Skeletal muscle satellite cell (primary cell): ENCODE measurements around the gene SSBP4.
A peak's percentile ranks its signal among the peaks of the same experiment; 100 is the strongest.

Experiments
- H3K27me3 ChIP-seq: 2 replicates; pipeline ENCODE4 v1.7.0; 2013; ENCODE audit warnings: low read length; ENCODE audit not compliant: control insufficient read depth, insufficient read depth
- H3K36me3 ChIP-seq: 2 replicates; pipeline ENCODE4 v1.7.0; 2013; ENCODE audit warnings: mild to moderate bottlenecking, control low read depth, low read length; ENCODE audit not compliant: insufficient read depth
- H3K4me1 ChIP-seq: 2 replicates; pipeline ENCODE4 v1.7.0; 2013; ENCODE audit warnings: low read length; ENCODE audit not compliant: control insufficient read depth, insufficient read depth
- H3K4me2 ChIP-seq: 2 replicates; pipeline ENCODE4 v1.7.0; 2013; ENCODE audit warnings: mild to moderate bottlenecking, low read length
- H3K4me3 ChIP-seq: 2 replicates; pipeline ENCODE4 v1.7.0; 2013; ENCODE audit warnings: low read length
- H3K9ac ChIP-seq: 2 replicates; pipeline ENCODE4 v1.7.0; 2013; ENCODE audit warnings: mild to moderate bottlenecking, low read depth, low read length, moderate library complexity
- H3K9me3 ChIP-seq: replicated peaks from 2 replicates; pipeline ENCODE4 v1.7.0; 2013; ENCODE audit warnings: mild to moderate bottlenecking, control low read depth, low read length

The SSBP4 gene

GRCh38 chr19:18424890-18425514, 5.8 kb downstream of the SSBP4 start:
- H3K9ac ChIP-seq = no peak overlapping the region

GRCh38 chr19:18425515-18426415, 6.6 kb downstream of the SSBP4 start:
- H3K27me3 ChIP-seq = no peaks in the 10 kb centered on the region
- peak overlapping the region; percentile 30 for H3K9ac ChIP-seq
- H3K4me3 ChIP-seq = no peak overlapping the region
- no peaks in the 10 kb centered on the region for H3K9me3 ChIP-seq
- H3K4me1 ChIP-seq = peaks cover 44% of the 10 kb centered on the region
- H3K4me2 ChIP-seq = peak overlapping the region; percentile 74
- peaks cover 4% of the 10 kb centered on the region for H3K36me3 ChIP-seq

More at GRCh38 chr19:18424890-18425514, 5.8 kb downstream of the SSBP4 start:
- H3K4me3 ChIP-seq = no peak overlapping the region
- no peaks in the 10 kb centered on the region for H3K9me3 ChIP-seq
- H3K36me3 ChIP-seq = no peaks in the 10 kb centered on the region
- no peak overlapping the region for H3K4me2 ChIP-seq
- H3K27me3 ChIP-seq = no peaks in the 10 kb centered on the region
- H3K4me1 ChIP-seq = peaks cover 50% of the 10 kb centered on the region

GRCh38 chr19:18426416-18426767, 7.2 kb downstream of the SSBP4 start:
- H3K4me3 ChIP-seq = no peak overlapping the region
- H3K4me1 ChIP-seq = peaks cover 37% of the 10 kb centered on the region
- no peaks in the 10 kb centered on the region for H3K9me3 ChIP-seq
- peaks cover 7% of the 10 kb centered on the region for H3K36me3 ChIP-seq
- peak overlapping the region; percentile 74 for H3K4me2 ChIP-seq
- no peaks in the 10 kb centered on the region for H3K27me3 ChIP-seq
- H3K9ac ChIP-seq = peak overlapping the region; percentile 29

GRCh38 chr19:18427080-18427742, 8.0 kb downstream of the SSBP4 start:
- Histone ChIP-seq H3K4me3 (no peak overlapping the region), H3K9me3 (no peaks in the 10 kb centered on the region), H3K27me3 (no peaks in the 10 kb centered on the region), H3K9ac (no peak overlapping the region), H3K4me2 (no peak overlapping the region), H3K4me1 (peaks cover 34% of the 10 kb centered on the region), H3K36me3 (peaks cover 7% of the 10 kb centered on the region)

GRCh38 chr19:18427743-18428113, 8.5 kb downstream of the SSBP4 start:
- Histone ChIP-seq H3K4me2 (no peak overlapping the region), H3K27me3 (no peaks in the 10 kb centered on the region), H3K36me3 (peaks cover 9% of the 10 kb centered on the region), H3K4me1 (peaks cover 34% of the 10 kb centered on the region), H3K9ac (no peak overlapping the region), H3K9me3 (no peaks in the 10 kb centered on the region), H3K4me3 (no peak overlapping the region)

- no peaks in the 10 kb centered on the region for H3K27me3 ChIP-seq
- H3K4me3 ChIP-seq = no peak overlapping the region
- H3K4me2 ChIP-seq = no peak overlapping the region
- peaks cover 38% of the 10 kb centered on the region for H3K4me1 ChIP-seq
- peaks cover 10% of the 10 kb centered on the region for H3K36me3 ChIP-seq
- no peak overlapping the region for H3K9ac ChIP-seq
- no peaks in the 10 kb centered on the region for H3K9me3 ChIP-seq
Measured at GRCh38 chr19:18428173-18428786, 9.1 kb downstream of the SSBP4 start.

GRCh38 chr19:18428787-18429674, 9.8 kb downstream of the SSBP4 start:
- Histone ChIP-seq H3K9ac (peak overlapping the region; percentile 61), H3K4me2 (peak overlapping the region; percentile 81), H3K36me3 (peaks cover 10% of the 10 kb centered on the region), H3K27me3 (no peaks in the 10 kb centered on the region), H3K4me1 (peaks cover 40% of the 10 kb centered on the region), H3K9me3 (no peaks in the 10 kb centered on the region), H3K4me3 (peak overlapping the region; percentile 69)

GRCh38 chr19:18429717-18430416, 10.7 kb downstream of the SSBP4 start:
- H3K9ac ChIP-seq = peak overlapping the region; percentile 61
- peak overlapping the region; percentile 69 for H3K4me3 ChIP-seq
- no peaks in the 10 kb centered on the region for H3K27me3 ChIP-seq
- H3K9me3 ChIP-seq = no peaks in the 10 kb centered on the region
- H3K4me1 ChIP-seq = peaks cover 40% of the 10 kb centered on the region
- H3K4me2 ChIP-seq = peak overlapping the region; percentile 81
- peaks cover 10% of the 10 kb centered on the region for H3K36me3 ChIP-seq

GRCh38 chr19:18430417-18431144, 11.4 kb downstream of the SSBP4 start:
- H3K36me3 ChIP-seq = peaks cover 10% of the 10 kb centered on the region
- peaks cover 34% of the 10 kb centered on the region for H3K4me1 ChIP-seq
- H3K4me3 ChIP-seq = no peak overlapping the region
- no peak overlapping the region for H3K9ac ChIP-seq
- no peaks in the 10 kb centered on the region for H3K27me3 ChIP-seq
- H3K9me3 ChIP-seq = no peaks in the 10 kb centered on the region
- no peak overlapping the region for H3K4me2 ChIP-seq
